H1 (cell line): ENCODE results near the gene EPSTI1. TPM values are rescaled to one million over a fixed set of nuclear protein-coding genes. Genes with fewer than 3 reads are reported as not detected.

Experiments used
- CTCF ChIA-PET: fragments of 300-600 bp; sonication (Branson Sonifier 250); formaldehyde crosslinking; loops from one replicate; lab custom pipeline; 2021; ENCODE audit not compliant: partially characterized antibody; lab: Charles Lee
- POLR2A ChIA-PET: fragments of 300-600 bp; sonication (Branson Sonifier 250); formaldehyde crosslinking; loops from one replicate; lab custom pipeline; 2021; ENCODE audit warnings: inconsistent platforms; ENCODE audit not compliant: partially characterized antibody; lab: Charles Lee
- DNase-seq, 2 experiments: peaks; one replicate each; pipeline versions ENCODE4 v3.0.0 to v3.0.0-alpha.2; 2010 to 2022; ENCODE audit warnings: low spot score in 2 of 2, low read depth in 1 of 2, mixed read lengths in 1 of 2
- FAIRE-seq: peaks from 2 replicates; lab custom pipeline; 2011; peaks lifted over from hg19 to GRCh38; lab: Jason Lieb, UNC
- H2AFZ ChIP-seq: 2 replicates; pipeline ENCODE4 v1.8.1; 2012; ENCODE audit warnings: low read length, inconsistent platforms
- H2AK5ac ChIP-seq: 2 replicates; pipeline ENCODE4 v1.6.1; 2013; ENCODE audit warnings: low read depth, low read length
- H2BK120ac ChIP-seq: replicated peaks from 2 replicates; pipeline ENCODE3; 2013; ENCODE audit warnings: low read depth, low read length, inconsistent platforms
- H2BK12ac ChIP-seq: 2 replicates; pipeline ENCODE4 v1.6.1; 2013; ENCODE audit warnings: low read depth, low read length
- H2BK15ac ChIP-seq: 2 replicates; pipeline ENCODE4 v1.6.1; 2013; ENCODE audit warnings: low read length
- H2BK20ac ChIP-seq: 2 replicates; pipeline ENCODE4 v1.6.1; 2013; ENCODE audit warnings: low read length
- H2BK5ac ChIP-seq: 2 replicates; pipeline ENCODE4 v1.6.1; 2013; ENCODE audit warnings: low read depth, low read length
- H3K14ac ChIP-seq: 2 replicates; pipeline ENCODE4 v1.6.1; 2013; ENCODE audit warnings: inconsistent platforms; ENCODE audit not compliant: insufficient read length
- H3K18ac ChIP-seq: 2 replicates; pipeline ENCODE4 v1.6.1; 2013; ENCODE audit warnings: low read length; ENCODE audit errors: extremely low read depth
- H3K23ac ChIP-seq: 2 replicates; pipeline ENCODE4 v1.6.1; 2013; ENCODE audit warnings: inconsistent platforms; ENCODE audit not compliant: insufficient read length
- H3K23me2 ChIP-seq: 2 replicates; pipeline ENCODE4 v1.6.1; 2013; ENCODE audit warnings: low read depth, low read length
- H3K27ac ChIP-seq: 2 replicates; pipeline ENCODE4 v1.6.1; 2011; ENCODE audit warnings: low read depth, low read length, inconsistent platforms
- H3K27me3 ChIP-seq, 4 experiments: replicated peaks in 1 of 4; 1 replicate in 1 of 4; 2 replicates in 3 of 4; pipeline versions ENCODE4 v1.6.1 to v1.8.1; 2011 to 2013; ENCODE audit warnings: low read length in 3 of 4, mild to moderate bottlenecking in 3 of 4, inconsistent platforms in 2 of 4, mixed read lengths in 2 of 4, moderate library complexity in 1 of 4; ENCODE audit not compliant: control insufficient read depth in 3 of 4, insufficient read depth in 3 of 4; ENCODE audit errors: extremely low read depth in 1 of 4
- H3K36me3 ChIP-seq, 4 experiments: 2 replicates each; pipeline versions ENCODE4 v1.6.1 to v1.8.1; 2011 to 2013; ENCODE audit warnings: mild to moderate bottlenecking in 4 of 4, low read length in 3 of 4, moderate library complexity in 2 of 4, control low read depth in 1 of 4, inconsistent platforms in 1 of 4; ENCODE audit not compliant: insufficient read depth in 4 of 4, control insufficient read depth in 2 of 4
- H3K4ac ChIP-seq: replicated peaks from 2 replicates; pipeline ENCODE3; 2013; ENCODE audit warnings: low read length, low read depth, mixed read lengths, inconsistent platforms; ENCODE audit not compliant: insufficient read length
- H3K4me1 ChIP-seq, 4 experiments: replicated peaks in 1 of 4; 1 replicate in 1 of 4; 2 replicates in 3 of 4; pipeline versions ENCODE4 v1.6.1 to v1.8.1; 2011 to 2013; ENCODE audit warnings: low read length in 3 of 4, inconsistent platforms in 2 of 4, mixed read lengths in 1 of 4; ENCODE audit not compliant: insufficient read depth in 4 of 4, control insufficient read depth in 3 of 4
- H3K4me2 ChIP-seq, 2 experiments: 2 replicates each; pipeline versions ENCODE4 v1.6.1 to v1.8.1; 2011 to 2013; ENCODE audit warnings: low read depth in 2 of 2, low read length in 2 of 2, control low read depth in 1 of 2, inconsistent platforms in 1 of 2, mild to moderate bottlenecking in 1 of 2; ENCODE audit not compliant: insufficient read depth in 1 of 2
- H3K4me3 ChIP-seq, 4 experiments: fragments of 200-600, 300-600 bp in 1 of 4; sonication (generic), shearing (Covaris generic), sonication (Bioruptor Twin) in 1 of 4; 2 replicates each; pipeline versions ENCODE4 v1.5.1 to v1.8.1; 2011 to 2016; ENCODE audit warnings: low read length in 4 of 4, low read depth in 3 of 4, control low read depth in 2 of 4, inconsistent platforms in 2 of 4, mild to moderate bottlenecking in 2 of 4, mixed read lengths in 1 of 4, moderate library complexity in 1 of 4; ENCODE audit not compliant: insufficient read depth in 2 of 4; ENCODE audit errors: extremely low read depth in 1 of 4
- H3K56ac ChIP-seq: replicated peaks from 2 replicates; pipeline ENCODE3; 2013; ENCODE audit warnings: low read depth, mild to moderate bottlenecking, mixed read lengths, low read length, inconsistent platforms; ENCODE audit not compliant: insufficient read length
- H3K79me1 ChIP-seq: 2 replicates; pipeline ENCODE4 v1.6.1; 2013; ENCODE audit warnings: low read depth, low read length, control low read depth
- H3K79me2 ChIP-seq, 2 experiments: 2 replicates each; pipeline versions ENCODE4 v1.6.1 to v1.8.1; 2012 to 2013; ENCODE audit warnings: low read length in 2 of 2, mild to moderate bottlenecking in 2 of 2, inconsistent platforms in 1 of 2; ENCODE audit not compliant: insufficient read depth in 2 of 2, control insufficient read depth in 1 of 2
- H3K9ac ChIP-seq, 4 experiments: replicated peaks in 1 of 4; 1 replicate in 1 of 4; 2 replicates in 3 of 4; pipeline versions ENCODE4 v1.6.1 to v1.8.1; 2011 to 2013; ENCODE audit warnings: low read depth in 3 of 4, low read length in 3 of 4, control low read depth in 2 of 4, mild to moderate bottlenecking in 2 of 4, moderate library complexity in 2 of 4, inconsistent platforms in 1 of 4; ENCODE audit errors: extremely low read depth in 1 of 4
- H3K9me3 ChIP-seq, 2 experiments: 2 replicates each; pipeline versions ENCODE4 v1.6.1 to v1.8.1; 2012 to 2013; ENCODE audit warnings: mild to moderate bottlenecking in 2 of 2, moderate library complexity in 2 of 2, control low read depth in 1 of 2, inconsistent platforms in 1 of 2, low read depth in 1 of 2, low read length in 1 of 2, mixed read lengths in 1 of 2; ENCODE audit not compliant: insufficient read depth in 2 of 2
- H4K20me1 ChIP-seq, 2 experiments: replicated peaks in 1 of 2; 2 replicates each; pipeline versions ENCODE3 to v1.8.1; 2011 to 2013; ENCODE audit warnings: inconsistent platforms in 2 of 2, low read length in 2 of 2, mild to moderate bottlenecking in 1 of 2; ENCODE audit not compliant: insufficient read depth in 2 of 2, control insufficient read depth in 1 of 2
- H4K5ac ChIP-seq: 2 replicates; pipeline ENCODE4 v1.6.1; 2013; ENCODE audit warnings: low read length, low read depth, mixed read lengths, inconsistent platforms; ENCODE audit not compliant: insufficient read length
- H4K8ac ChIP-seq: 2 replicates; pipeline ENCODE4 v1.8.0; 2013; ENCODE audit warnings: mild to moderate bottlenecking, moderate library complexity, low read length, inconsistent platforms; ENCODE audit not compliant: insufficient read depth; ENCODE audit errors: extremely low read depth
- H4K91ac ChIP-seq: replicated peaks from 2 replicates; pipeline ENCODE3; 2013; ENCODE audit warnings: low read length, mixed read lengths, inconsistent platforms; ENCODE audit not compliant: insufficient read length
- WGBS, 2 experiments: shearing (Covaris generic) in 1 of 2; methylation state at CpG; one replicate each; pipeline versions ENCODE4 v1.1.6 to v1.1.7; 2013 to 2015; ENCODE audit warnings: low lambda C conversion rate in 2 of 2, mixed read lengths in 2 of 2, inconsistent platforms in 1 of 2, low coverage in 1 of 2, missing lambda C conversion rate in 1 of 2; ENCODE audit not compliant: insufficient replicate concordance in 2 of 2, insufficient coverage in 1 of 2, insufficient read length in 1 of 2; ENCODE audit errors: extremely low coverage in 1 of 2, missing lambda C conversion rate in 1 of 2; 5-methylcytosine and 5-hydroxymethylcytosine counted together
- polyA plus RNA-seq, 7 experiments: library from polyadenylated mRNA; depleted of rRNA in 3 of 7; stranded (reverse) in 5 of 7; unstranded in 2 of 7; fragments of >200 nt in 5 of 7; fragments of 200-250 nt in 2 of 7; gene quantifications; 1 replicate in 5 of 7; 2 replicates in 1 of 7; 4 replicates in 1 of 7; pipeline versions ENCODE4 v1.2.1 to v1.2.3, GENCODE V29; 2011 to 2013; ENCODE audit warnings: missing spikeins in 2 of 7, mixed read lengths in 2 of 7
- total RNA-seq: library from RNA; stranded (reverse); fragmentation: NEBNext Ultra II Directional; extraction: Animal tissue kit (Norgen Biotek cat#: 25700); gene quantifications from 2 replicates; pipeline ENCODE4 v1.2.1, GENCODE V29; 2021

Gene EPSTI1
- total and polyA plus RNA-seq, 2 of the 8 experiments (the other 6 are each of a cell fraction or from before 2014, with no cell fraction given): 0.23 to 0.37 TPM

- Histone ChIP-seq H3K79me1 (no peaks in the 10 kb centered on the region; the same call in 1 of the 2 replicates), H2BK20ac (no peak overlapping the region), H3K79me2 (no peaks in the 10 kb centered on the region), H3K9ac (no peak overlapping the region), H3K14ac (no peak overlapping the region), H3K4ac (no peak overlapping the region), H3K4me1 (peaks cover 0 to 4% (median 3%) of the 10 kb centered on the region in 4 experiments; a peak in 4 of 7 replicates), H3K36me3 (no peaks in the 10 kb centered on the region), H3K56ac (no peak overlapping the region), H3K4me2 (no peak overlapping the region), H2BK120ac (no peak overlapping the region), H2BK12ac (peak overlapping the region; percentile 91; the same call in 1 of the 2 replicates), H4K20me1 (no peaks in the 10 kb centered on the region), H2AK5ac (no peak overlapping the region), H4K8ac (no peak overlapping the region), H4K5ac (no peak overlapping the region), H4K91ac (no peak overlapping the region), H3K27ac (no peak overlapping the region), H3K18ac (no peak overlapping the region; the same call in 1 of the 2 replicates), H2AFZ (no peak overlapping the region), H3K9me3 (no peaks in the 10 kb centered on the region), H3K27me3 (peaks cover 0 to 4% (median 4%) of the 10 kb centered on the region in 4 experiments; a peak in 3 of 7 replicates), H2BK15ac (no peak overlapping the region), H3K23ac (no peak overlapping the region), H2BK5ac (no peak overlapping the region), H3K23me2 (no peaks in the 10 kb centered on the region), H3K4me3 (no peak overlapping the region)
- CTCF ChIA-PET: interaction anchor here (2.2 to 2.7 kb wide), 2 partner anchors 15 to 17 kb away, joined by 8 to 16 read pairs; no protein-coding TSS in a partner anchor
- WGBS, 2 experiments: 70% methylated on average over 7 of the region's 7 CpGs; no CpG with 5 or more reads in 1 of the 2 experiments
- FAIRE-seq: no peak
- POLR2A ChIA-PET: no interaction called here
- DNase-seq: no peak
Measured at GRCh38 chr13:42986176-42986574, 5.9 kb downstream of the EPSTI1 start.
